ENCODE measurements around the gene CACNA1D. TPM values are rescaled to one million over a fixed set of nuclear protein-coding genes. Genes with fewer than 3 reads are reported as not detected.

CACNA1D gene
- total RNA-seq, 2 experiments from 2014 or later, result 0.13 to 0.17 TPM

DNA sequence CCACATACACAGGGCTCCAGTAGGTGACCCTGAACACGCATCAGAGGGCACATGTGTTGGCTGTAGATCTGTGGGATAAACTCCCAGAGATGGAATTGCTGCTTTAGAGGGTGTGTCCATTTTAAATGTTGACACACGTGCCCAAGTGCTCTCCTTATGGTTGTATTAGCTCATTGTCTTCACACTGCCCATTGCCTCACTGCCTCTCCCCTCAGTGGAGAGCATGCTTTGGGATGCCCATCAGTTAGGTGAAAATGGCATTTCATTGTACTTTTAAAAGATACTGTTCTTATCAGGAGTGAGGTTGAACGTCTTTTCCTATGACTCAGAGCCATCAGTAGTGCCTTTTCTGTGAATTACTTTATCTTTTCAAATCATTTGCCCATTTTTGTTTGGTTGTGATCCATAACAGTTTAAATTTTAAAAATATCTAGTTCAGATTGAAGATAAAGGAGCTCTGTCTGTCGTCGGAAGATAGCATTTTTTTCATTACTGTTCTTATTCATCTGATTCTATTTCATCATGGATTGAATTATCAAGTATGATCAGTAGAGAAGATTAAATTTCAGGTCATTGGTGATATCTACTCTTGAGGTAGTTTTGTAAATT, 231.1 kb downstream of the CACNA1D start:
- CTCF ChIA-PET, result no interaction called here
- POLR2A ChIA-PET, result no interaction called here

DNA sequence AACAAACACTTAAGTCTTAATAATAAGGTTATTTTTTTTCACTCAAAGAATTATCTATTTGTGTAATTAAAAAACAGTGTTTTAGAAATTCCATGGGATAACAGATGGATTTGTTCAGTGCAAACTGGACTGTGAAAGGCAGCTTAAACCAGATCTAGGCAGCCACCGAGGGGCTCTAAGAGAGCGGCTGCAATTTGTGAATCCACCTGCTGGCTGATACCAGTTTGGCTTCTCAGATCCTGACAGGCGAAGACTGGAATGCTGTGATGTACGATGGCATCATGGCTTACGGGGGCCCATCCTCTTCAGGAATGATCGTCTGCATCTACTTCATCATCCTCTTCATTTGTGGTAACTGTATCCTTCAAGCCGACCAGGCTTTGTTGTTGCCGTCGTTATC, 232.2 kb downstream of the CACNA1D start:
- POLR2A ChIA-PET, result no interaction called here

DNA sequence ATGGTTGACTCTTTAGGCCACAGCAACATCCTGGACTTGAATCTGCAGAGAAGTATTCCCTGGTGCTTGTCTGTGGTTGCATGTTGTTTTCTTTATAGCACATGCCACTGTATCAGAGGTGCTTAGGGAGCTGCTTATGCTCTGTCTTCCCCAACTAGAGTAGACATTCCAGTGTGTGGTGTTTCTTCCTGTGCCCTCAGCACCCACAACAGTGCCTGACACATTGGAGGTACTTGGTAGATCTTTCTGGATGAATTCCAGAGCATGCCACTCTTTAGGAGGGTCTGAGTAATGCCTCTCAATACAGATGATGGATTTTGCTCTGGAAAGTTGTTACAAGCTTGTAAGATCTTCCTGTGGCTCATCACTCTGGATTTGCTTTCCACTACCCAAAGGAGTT, 234.2 kb downstream of the CACNA1D start:
- CTCF ChIA-PET, result no interaction called here
- POLR2A ChIA-PET, result no interaction called here

More for the DNA sequence above, 232.2 kb downstream of the CACNA1D start:
- CTCF ChIA-PET, result no interaction called here

DNA sequence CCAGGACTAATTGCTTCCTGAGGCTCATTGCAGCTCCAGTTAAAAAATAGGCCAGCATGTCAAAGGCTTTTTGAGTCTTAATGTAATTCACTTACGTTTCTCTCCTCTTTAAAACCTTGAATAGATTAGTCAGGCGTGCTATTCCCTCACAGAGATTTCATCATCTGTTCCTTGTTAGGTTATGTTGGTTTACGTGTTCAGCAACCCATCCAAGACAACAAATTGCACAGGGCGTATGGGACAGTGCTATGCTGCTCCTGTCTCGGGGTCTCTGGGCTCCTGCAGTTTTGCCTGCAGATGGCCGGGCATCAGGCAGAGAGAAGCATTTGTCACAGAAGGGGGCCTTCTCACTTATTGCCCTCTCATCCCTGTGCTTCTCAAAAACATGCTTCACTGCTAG, 234.7 kb downstream of the CACNA1D start:
- CTCF ChIA-PET, result no interaction called here
- POLR2A ChIA-PET, result no interaction called here

DNA sequence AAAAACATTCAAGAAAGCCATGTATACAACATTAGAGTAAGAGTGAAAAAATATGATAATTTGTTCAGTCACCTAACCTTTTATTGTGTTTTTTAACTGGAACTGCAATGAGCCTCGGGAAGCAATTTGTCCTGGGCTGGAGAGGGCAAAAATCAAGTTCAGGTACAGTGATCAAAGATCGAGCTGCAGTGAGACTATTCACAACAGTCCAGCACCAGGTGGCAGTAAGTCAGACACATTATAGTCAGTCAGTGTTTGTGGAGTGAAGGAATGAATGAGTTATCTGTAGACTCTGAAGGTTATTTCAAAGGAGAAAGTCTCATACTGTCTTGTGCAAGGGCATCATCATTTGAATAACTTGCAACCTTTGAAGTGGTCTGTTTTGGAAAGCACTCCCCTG, 235.2 kb downstream of the CACNA1D start:
- CTCF ChIA-PET, result no interaction called here
- POLR2A ChIA-PET, result no interaction called here

DNA sequence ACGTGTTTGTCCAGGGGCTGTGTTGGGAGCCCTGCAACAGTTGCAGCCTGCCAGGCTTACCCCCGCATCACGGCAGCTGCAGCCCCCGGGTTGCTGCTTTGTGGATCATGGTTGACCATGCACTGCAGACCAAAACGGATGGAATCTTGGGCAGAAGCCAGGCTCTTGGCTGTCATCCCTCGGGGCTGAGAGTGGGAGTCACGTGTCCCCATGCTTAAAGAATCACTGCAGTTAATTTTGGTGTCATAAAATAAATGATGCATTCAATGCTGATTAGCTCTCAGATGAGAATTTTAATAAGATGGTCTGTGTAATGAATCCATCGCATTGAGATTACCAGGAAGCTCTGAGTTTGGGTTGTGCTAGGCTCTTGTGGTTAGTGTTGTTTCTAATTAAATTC, 236.2 kb downstream of the CACNA1D start:
- CTCF ChIA-PET, result no interaction called here
- POLR2A ChIA-PET, result no interaction called here

DNA sequence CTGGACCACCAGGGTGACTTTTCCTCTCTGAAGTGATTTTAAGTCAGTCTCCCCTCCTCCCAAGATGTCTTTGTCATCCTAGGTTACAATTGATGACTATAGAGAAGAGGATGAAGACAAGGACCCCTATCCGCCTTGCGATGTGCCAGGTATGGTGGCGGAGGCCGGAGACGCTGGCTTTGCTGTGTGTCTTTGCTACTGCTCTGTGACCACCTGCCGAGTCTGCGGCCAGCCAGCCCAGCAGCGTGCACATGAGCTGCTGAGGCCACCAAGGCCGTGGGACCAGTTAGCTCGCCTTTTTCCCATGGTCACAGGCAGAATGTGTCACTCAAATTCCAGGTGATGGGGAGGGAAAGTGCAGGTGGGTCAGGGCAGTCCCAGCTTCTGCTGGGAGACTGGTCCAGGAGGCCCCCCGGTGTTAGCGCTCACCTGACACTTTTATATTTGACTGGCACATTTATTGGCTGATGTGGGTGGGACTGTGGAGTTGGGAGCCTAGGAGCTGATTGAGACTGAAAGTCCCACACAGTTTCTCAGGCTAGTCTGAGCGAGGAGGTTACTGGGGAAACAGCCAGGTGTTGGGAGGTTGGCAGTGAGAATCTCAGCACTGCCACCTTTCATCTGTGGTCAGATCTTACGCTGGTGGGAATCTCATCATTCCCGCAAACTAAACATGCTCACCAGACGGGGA, 237.7 kb downstream of the CACNA1D start:
- ChIA-PET POLR2A (no interaction called here), CTCF (no interaction called here)

DNA sequence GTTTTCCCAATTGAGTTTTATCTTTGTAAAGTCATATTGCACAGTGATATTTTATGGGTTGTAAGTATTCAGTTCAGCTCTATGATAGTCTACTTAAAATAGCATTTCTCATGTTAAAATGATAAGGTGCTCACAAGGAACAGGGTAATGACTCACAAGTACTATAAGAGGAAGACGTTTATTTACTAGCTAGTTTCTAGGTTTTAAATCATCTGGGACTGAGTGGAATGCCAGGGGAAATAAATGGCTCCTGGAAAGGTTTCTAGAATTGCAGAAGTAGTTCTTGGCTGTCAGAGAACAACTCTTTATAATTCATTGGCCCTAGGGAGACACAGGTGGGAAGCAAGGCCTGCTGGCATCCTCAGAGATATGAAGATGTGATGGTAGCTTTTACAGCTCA, 239.0 kb downstream of the CACNA1D start:
- ChIA-PET POLR2A (no interaction called here), CTCF (no interaction called here)

DNA sequence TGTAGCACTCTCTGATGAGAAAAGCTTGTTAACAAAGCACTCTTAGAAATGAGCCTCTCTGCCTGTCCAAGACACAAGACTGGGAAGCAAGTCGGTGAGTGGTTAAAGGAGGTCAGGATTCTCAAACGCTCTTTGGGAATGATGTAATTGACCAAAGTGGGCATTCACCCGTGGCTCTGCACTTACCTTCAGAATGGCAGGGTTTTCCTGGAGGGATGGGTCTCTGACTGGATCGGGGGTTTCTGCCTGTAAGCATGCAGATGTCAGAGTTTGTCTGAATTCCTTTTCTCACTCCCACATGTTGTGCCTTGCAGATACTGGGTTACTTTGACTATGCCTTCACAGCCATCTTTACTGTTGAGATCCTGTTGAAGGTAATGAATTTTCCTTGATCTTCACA, 245.6 kb downstream of the CACNA1D start:
- CTCF ChIA-PET, result no interaction called here
- POLR2A ChIA-PET, result no interaction called here

DNA sequence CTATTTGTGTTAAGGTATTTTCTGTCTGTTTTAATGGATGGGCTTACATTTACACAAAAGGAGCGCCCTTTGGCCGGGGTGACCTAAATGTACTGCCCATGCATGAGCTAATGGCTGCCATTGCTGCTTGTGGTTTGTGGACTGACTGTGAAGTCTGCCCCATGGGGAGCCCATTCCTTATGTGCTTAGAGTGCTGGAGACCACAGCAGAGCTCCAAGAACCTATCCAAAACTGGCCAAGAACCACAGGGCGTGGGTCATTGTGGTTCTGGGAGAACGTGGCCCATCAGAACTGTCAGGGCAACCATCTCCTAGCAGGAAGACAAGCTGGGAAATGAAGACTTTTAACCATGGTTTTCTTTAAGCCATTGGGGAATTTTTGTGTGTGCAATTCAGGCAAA, 246.5 kb downstream of the CACNA1D start:
- ChIA-PET POLR2A (no interaction called here), CTCF (no interaction called here)

DNA sequence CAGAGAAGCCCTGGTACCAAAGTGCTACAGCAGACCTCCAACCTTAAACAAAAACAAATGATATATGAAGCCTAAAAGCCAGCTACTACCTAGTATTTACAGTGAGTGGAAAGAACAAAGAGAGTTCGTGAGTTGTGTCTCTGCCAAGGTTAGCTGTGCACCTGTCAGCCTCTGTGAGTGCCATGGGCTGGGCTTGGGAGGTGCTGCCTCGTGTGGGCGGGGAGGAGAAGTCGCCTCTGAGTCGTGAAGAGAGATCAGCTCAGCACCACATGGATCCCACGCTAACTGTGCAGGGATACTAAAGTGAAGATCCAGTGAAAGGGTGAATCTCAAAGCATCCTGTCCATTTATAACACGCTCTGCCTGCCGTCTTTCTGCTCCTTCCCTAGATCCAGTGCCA, 249.9 kb downstream of the CACNA1D start:
- ChIA-PET CTCF (no interaction called here), POLR2A (no interaction called here)

DNA sequence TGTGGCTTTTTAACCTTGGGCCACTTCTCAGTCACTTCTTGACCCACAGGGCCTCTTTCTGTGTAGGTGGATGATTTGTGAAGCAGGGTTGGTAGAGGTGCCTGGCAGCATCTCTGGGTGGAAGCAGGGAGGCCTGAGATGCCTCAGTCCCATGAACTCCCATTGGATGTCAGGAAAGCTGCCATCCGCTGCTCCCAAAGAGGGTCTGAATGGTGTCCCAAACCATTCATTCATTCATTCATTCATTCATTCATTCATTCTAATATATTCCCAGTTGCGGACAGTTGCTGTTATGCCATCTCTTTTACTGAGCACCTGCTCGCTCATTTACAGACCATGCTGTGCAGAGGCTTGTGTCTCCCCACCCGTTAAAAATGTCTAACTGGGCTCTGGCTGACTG, 253.1 kb downstream of the CACNA1D start:
- ChIA-PET POLR2A (no interaction called here), CTCF (no interaction called here)

DNA sequence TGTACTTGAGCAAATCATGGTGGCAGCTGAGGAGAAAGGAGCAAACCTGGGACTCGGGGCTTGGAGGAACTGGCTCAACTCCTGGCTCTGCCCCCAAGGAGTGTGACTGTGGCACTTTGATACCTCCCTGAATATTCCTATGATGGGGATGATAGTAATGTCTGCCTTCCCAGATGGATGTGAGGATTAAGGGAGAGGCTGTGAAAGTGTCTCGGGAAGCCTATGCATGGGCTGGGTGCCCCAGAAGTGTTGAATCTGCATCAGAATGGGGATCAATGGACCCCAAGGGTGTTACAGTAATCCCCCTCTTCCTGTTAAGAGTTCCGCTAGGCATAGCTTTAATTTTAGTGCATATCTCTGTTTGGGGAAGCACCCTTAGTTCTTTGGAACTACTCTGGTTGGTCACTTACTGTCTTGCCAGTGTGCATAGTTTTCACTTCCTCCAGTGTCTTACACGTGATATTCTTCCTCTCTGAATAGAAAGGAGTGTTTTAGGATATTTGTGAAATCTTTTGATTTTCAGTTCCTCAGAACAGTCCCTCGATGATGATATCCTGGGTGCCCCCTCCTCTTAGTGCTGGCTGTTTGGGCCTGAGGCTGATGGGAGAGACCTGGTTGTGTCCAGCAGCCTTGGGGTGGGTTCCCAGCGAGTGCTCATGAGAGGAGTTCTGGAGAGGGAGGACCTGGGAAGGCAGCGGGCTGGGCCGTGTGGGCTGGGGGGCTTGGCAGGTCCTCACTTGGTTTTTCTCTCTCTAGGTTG, 254.3 kb downstream of the CACNA1D start:
- CTCF ChIA-PET, result no interaction called here
- POLR2A ChIA-PET, result no interaction called here

DNA sequence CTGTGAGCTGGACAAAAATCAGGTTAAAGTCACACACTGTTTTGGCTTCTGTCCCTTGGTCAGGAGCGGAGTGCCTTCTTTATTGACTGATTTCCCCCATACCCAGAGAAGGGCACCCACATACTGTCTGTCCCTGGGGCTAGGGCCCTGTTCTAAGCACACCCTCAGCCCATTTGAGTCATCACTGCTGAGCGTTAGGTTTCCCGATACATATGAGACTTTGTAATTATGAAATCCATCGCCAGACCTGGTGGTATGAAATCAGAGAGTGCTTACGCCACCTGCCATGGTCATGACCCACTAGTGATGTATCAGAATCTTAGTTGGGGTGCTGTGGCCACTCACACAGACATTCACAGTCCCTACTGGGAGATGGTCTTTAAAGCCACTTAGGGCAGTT, 255.0 kb downstream of the CACNA1D start:
- ChIA-PET POLR2A (no interaction called here), CTCF (no interaction called here)

DNA sequence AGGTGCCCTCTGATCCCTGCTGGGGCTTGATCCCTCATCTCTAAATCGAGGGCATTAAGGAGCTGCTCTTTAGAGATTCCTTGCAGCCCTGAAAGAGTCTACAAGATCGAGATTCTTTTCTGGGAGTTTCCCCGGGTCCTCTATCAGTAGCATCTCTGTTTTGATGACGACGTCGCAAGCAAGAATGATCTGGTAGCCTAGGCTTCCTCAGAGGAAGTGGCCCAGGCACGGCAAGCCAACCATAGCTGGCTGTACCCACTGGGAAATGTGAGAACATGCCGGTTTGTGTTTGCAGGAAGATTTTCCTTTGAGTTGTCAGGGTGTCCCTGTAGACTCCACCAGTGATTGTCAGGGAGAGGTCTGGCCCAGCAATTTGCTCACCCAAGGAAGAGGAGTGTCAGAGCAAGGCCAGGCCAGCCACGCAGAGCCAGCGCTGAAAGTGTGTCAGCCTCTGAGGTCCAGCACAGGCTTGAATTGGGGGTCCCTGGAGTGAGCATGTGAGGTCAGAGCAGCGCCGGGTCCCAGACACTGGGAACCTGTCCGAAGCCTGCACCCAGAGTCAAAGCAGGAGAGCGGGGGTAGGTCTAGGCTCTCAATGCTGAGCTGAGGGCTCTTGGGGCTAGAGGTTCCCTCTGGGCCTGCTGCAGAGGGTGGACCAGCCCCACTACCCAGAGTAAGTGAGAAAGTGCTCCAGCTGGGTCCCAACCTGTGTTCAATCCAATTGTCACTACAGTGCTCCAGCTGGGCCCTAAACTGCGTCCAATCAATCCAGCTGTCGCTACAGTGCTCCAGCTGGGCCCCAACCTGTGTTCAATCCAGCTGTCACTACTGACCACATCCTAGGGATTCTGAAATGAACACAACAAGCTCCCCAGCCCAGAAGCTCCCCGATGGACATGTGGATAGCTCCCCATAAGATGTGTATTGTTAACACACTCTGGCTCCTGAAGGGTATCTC, 256.1 kb downstream of the CACNA1D start:
- CTCF ChIA-PET, result no interaction called here
- POLR2A ChIA-PET, result no interaction called here

DNA sequence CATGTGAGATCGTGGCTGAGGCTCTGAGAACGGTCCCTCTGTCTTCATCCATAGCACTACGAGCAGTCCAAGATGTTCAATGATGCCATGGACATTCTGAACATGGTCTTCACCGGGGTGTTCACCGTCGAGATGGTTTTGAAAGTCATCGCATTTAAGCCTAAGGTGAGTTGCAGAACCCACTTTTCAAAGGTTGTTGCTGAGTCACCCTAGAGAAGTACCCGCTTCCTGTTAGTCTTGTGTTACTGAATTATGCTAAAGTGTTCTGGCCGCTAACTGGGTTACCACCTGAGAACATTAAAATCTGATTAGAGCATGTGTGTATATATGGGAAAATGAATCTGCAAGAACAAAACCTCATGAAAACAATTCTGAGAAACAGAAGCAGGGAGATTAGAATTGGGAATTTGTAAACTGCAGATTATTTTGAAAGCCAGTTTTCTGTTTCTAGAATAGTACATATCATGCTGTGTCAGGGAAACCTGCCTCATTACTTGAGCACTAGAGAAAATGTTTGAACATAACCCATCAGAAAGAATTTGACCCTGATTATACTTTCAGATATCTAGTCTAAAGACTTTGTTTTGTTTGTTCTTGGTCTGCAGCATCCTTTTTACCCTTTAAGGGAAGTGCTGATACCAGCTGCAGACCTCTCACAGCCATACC, 259.2 kb downstream of the CACNA1D start:
- ChIA-PET POLR2A (no interaction called here), CTCF (no interaction called here)

DNA sequence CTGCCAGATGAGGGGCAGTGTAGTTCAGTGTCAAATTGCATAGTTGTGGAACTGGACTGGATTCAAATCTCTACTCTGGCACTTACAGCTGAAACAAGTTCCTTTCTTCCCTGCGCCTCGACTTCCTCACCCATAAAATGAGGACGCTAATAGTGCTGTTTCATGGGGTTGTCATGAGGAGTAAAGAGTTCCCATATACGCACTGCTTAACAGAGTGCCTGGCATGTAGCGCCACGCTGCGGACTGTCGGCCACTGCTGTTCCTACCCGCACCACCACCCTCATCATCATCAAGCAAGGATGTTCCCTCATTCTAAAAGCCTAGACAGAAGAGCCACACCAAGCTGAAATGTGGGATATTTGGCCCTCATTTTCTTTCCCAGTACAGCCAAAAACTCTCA, 259.9 kb downstream of the CACNA1D start:
- ChIA-PET POLR2A (no interaction called here), CTCF (no interaction called here)

DNA sequence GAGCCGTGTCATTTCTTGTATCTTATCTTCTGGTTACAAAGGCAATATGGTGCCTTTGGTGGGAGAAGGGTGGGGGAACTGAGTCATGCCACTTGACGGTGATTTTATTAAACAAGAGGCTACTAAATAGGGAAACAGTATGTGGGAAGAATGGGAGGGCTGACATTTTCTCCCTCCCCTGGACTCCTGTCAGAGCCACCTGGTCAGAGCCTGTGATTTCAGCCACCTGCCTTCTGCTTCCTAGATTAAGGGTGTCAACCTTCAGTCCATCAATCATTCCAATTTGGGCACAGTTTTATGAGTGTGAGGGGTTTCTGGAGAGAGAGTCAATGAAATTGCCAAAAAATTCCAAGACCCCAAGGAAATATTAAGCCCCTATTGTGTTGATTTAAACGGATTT, 264.4 kb downstream of the CACNA1D start:
- ChIA-PET CTCF (no interaction called here), POLR2A (no interaction called here)

DNA sequence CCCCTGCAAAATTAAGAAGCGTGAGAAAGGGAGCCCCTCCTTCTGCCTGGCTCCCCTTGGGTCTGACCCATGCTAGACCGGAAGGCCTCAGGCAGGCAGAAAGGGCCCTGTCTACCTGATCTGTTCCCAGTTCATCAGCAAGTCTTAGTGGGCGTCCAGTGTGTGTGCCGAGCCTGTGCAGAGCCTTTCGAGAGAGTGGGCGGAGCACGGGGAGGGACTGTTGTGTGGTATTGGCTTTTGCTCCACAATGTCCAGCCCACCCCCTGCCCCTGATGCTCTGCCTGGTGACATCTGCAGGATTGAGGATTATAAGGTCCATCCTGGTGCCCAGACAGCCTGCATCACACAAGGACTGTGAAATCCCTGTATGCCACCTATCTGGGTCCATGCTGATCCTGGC, 268.9 kb downstream of the CACNA1D start:
- ChIA-PET POLR2A (no interaction called here), CTCF (no interaction called here)

All from activated CD8-positive, alpha-beta memory T cell treated with anti-CD3 and anti-CD28 coated beads for 36 hours (primary cell).